Measurements from ENCODE around the gene SHMT2.

DNA sequence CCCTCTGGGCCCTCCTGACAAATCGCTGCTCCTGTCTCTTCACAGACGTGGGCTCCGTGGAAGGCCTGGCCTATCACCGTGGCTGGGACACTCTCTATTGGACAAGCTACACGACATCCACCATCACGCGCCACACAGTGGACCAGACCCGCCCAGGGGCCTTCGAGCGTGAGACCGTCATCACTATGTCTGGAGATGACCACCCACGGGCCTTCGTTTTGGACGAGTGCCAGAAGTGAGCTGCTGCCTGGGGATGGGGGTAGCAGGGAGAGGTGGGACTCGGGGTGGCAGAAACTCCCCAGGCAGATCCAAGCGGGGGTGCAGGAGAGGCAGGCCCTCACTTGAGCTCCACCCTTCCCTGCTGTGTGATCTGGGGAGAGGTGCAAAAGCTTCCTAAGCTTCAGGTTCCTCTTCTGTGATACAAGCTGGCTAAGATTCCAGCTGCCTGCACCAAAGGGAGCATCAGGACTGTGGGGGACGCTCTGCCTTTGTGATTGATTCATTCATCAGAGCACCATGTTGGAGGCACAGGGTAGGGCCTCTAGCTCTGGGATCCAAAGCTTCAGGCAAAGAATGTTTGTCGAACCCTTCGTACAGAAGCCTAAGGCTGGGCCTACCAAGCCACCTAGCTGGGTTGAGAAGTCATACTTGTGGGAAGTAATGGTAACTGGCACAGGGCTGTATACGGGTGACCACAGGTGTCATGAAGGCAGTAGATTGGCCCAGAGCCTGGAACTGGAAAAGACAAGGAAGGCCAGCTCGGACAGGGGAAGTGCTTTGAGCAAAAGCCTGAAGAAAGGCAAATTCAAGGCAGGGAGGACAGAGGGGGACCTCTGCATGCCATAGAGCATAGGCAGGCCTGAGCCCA lies 42.1 kb upstream of the SHMT2 start:
- TF ChIP-seq, protein P1, sequence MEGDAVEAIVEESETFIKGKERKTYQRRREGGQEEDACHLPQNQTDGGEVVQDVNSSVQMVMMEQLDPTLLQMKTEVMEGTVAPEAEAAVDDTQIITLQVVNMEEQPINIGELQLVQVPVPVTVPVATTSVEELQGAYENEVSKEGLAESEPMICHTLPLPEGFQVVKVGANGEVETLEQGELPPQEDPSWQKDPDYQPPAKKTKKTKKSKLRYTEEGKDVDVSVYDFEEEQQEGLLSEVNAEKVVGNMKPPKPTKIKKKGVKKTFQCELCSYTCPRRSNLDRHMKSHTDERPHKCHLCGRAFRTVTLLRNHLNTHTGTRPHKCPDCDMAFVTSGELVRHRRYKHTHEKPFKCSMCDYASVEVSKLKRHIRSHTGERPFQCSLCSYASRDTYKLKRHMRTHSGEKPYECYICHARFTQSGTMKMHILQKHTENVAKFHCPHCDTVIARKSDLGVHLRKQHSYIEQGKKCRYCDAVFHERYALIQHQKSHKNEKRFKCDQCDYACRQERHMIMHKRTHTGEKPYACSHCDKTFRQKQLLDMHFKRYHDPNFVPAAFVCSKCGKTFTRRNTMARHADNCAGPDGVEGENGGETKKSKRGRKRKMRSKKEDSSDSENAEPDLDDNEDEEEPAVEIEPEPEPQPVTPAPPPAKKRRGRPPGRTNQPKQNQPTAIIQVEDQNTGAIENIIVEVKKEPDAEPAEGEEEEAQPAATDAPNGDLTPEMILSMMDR (conservative IDR thresholded peaks at IDR 0.05; ENCODE audit: low read depth, low read length) = no peak
- TF ChIP-seq EZH2 (IDR thresholded peaks at IDR 0.05; ENCODE audit: low read length, unreplicated experiment) = no peak
